LNCaP clone FGC (cell line): ENCODE measurements around the gene FSTL1.

ENCODE experiments used
- DNase-seq: peaks from one replicate; pipeline ENCODE4 v3.0.0-alpha.2; 2011; ENCODE audit warnings: low read depth
- H3K4me3 ChIP-seq: 2 replicates; pipeline ENCODE4 v1.5.1; 2011; ENCODE audit warnings: mild to moderate bottlenecking, low read depth, low read length, control low read depth
- CTCF ChIP-seq: IDR thresholded peaks from 2 replicates; pipeline ENCODE4 v1.5.1; 2012; ENCODE audit warnings: mild to moderate bottlenecking; ENCODE audit not compliant: control insufficient read depth, insufficient read depth; ENCODE audit errors: extremely low read depth

The FSTL1 gene, protein sequence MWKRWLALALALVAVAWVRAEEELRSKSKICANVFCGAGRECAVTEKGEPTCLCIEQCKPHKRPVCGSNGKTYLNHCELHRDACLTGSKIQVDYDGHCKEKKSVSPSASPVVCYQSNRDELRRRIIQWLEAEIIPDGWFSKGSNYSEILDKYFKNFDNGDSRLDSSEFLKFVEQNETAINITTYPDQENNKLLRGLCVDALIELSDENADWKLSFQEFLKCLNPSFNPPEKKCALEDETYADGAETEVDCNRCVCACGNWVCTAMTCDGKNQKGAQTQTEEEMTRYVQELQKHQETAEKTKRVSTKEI

GRCh38 chr3:120450600-120451271 is at the start of gene FSTL1:
FSTL1 (minus strand) TSS chr3:120450992; CDS start chr3:120450746, 246 bp downstream.
- no peak for DNase-seq
- TF ChIP-seq CTCF, result no peak
- H3K4me3 ChIP-seq, result peak within 1 kb of the TSS; percentile 51

DNA sequence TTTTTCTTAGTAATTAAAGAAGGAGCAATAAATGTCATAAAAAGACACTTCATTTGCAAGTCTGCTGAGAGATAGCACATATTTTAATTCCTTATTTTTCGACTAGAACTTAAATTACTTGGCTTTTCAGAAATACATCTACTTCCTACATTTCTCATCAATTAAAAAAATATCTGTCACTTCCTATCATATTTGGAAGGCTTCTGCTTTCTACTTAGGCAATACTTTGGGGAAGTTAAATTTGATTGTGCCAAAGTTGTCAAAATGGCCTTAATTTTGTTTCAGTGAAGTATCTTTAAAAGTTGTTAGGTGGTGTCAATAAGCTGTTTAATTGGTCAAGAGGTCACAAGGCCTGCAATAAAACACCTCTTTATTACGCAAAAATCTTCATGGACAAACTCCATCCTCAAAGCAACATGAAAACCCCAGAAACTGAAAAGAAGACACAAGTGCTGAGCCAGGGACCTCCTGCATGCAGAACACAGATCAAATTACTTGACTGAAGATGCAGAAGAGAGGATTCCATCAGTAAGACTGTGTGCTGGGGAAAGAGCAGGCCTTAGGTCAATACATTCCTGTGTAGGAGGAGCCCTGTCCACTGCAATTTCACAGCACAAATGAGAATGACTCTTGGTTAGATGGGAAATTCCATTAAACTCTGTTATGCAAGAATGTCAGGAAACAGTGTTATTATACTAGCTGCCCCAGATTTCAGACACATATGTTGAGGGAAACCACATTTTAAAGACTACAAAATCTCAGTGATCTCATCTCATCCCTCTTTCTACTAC is 48.0 kb upstream of the FSTL1 start:
- H3K4me3 ChIP-seq, result no peak overlapping the region
- no peak for TF ChIP-seq CTCF
- no peak for DNase-seq

DNA sequence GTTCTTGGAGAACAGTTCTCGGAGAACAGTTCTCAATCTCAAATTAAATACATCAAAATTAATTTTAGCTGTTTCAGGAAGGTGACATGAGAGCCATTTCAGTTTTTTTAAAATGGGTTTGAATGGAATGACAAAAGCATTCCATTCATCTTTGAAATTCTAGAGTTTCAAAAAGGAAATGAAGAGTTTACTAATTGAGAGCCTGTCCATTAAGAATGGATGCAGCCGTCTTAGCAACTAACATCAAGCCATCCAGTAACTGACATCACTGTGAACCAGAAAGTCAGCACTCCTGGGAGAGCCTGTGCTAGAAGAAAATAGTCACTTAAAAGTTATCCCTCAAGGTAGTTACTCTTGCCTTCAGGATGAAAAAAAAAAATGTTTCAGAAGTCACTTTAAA is 47.0 kb upstream of the FSTL1 start:
- TF ChIP-seq CTCF, result no peak
- H3K4me3 ChIP-seq, result no peak overlapping the region
- no peak for DNase-seq

- H3K4me3 ChIP-seq, result no peak overlapping the region
- peak; percentile 75 for DNase-seq
- TF ChIP-seq CTCF, result no peak
Observed at GRCh38 chr3:120497336-120497735, 46.5 kb upstream of the FSTL1 start.

- no peak for DNase-seq
- no peak overlapping the region for H3K4me3 ChIP-seq
- no peak for TF ChIP-seq CTCF
Observed at GRCh38 chr3:120496278-120497002, 45.6 kb upstream of the FSTL1 start.

DNA sequence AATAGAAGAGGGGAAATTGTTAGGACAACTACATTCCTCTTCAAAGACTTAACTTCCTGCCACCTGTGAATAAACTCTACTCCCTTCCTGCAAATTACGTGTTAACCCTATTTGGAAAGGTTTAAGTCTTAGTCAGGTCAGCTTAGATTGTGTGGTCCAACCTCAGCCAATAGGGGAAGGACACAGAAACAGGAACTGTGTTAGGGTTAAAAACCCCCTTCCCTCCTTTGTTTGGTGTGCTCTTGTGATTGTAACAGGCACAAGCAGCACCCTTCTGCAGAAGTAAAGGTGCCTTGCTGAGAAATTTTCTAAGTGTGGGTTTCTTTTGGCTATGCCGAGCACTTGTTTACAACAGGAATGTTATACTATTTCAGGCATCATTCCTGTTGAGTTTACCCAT is 45.0 kb upstream of the FSTL1 start:
- DNase-seq, result no peak
- no peak for TF ChIP-seq CTCF
- H3K4me3 ChIP-seq, result no peak overlapping the region
